Activated naive CD8-positive, alpha-beta T cell (primary cell): ENCODE results near the gene SNX1.

Experiments
- H3K27ac Mint-ChIP-seq: one replicate; pipeline ENCODE4 v1.8.0; 2021; ENCODE audit warnings: mixed read lengths
- H3K27me3 Mint-ChIP-seq: one replicate; pipeline ENCODE4 v1.8.0; 2021; ENCODE audit warnings: mixed read lengths
- H3K36me3 Mint-ChIP-seq: one replicate; pipeline ENCODE4 v1.8.0; 2021; ENCODE audit warnings: mixed read lengths
- H3K4me1 Mint-ChIP-seq: one replicate; pipeline ENCODE4 v1.8.0; 2021; ENCODE audit warnings: low read depth, mixed read lengths
- H3K4me3 Mint-ChIP-seq: one replicate; pipeline ENCODE4 v1.8.0; 2021; ENCODE audit warnings: mild to moderate bottlenecking, mixed read lengths
- H3K9me3 Mint-ChIP-seq: one replicate; pipeline ENCODE4 v1.8.0; 2021; ENCODE audit warnings: low read depth, mixed read lengths

SNX1 gene

DNA sequence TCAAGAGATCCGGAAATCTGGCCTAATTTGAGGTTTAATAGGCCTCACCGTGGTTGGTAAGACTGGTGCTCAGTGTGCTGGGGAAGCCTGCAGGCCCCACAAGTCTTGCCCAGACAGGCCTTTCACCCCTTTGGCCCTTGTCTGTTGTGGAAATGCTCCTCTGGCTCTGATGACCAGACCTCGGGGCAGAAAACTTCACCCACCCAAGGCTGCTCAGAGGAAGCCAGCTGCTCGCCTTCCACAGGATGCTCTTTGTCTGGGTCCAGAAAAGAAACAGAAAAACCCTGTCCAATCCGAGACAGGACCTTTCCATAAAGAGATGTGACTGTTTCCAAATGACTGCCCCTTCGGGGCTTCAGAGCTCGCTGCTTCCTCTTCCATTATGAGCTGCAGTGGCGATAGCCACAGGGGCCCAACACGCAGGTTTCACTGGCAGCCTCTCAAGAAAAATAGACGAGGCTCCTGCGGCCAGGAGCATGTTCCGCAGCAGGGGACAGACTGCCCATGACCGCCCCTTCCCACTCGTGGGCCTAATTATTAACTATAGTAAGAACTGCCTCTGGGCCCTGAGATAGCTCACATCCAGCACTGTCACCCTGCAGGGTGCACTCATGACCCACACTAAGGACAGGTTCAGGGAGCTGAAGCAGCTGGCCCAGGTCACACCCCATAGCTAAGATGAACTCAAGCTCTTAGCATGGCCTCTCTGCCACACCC lies 48.9 kb downstream of the SNX1 start:
- H3K27me3 Mint-ChIP-seq = no peaks in the 10 kb centered on the region
- no peak overlapping the region for H3K27ac Mint-ChIP-seq
- no peaks in the 10 kb centered on the region for H3K36me3 Mint-ChIP-seq
- no peak overlapping the region for H3K4me3 Mint-ChIP-seq
- H3K9me3 Mint-ChIP-seq = no peaks in the 10 kb centered on the region
- H3K4me1 Mint-ChIP-seq = peaks cover 5% of the 10 kb centered on the region

DNA sequence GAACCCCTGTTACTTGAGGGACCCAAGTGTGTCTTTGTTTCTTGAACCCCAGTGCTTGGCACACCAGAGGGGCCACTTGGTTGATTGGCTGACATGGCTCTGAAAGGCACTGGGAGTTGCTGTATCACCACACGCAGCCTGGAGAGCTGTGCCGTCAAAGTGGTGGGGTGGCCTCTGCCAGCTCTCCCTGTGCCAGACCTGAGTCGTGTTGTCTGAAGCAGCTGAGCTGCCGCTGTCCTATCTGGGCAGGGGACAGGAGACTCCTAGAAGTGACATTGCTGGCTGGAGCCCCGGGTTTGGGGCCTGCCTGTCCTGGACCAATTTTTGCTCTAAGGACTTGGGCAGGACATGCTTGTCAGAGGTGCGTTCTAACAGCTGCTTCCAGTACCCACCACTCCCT lies 50.3 kb downstream of the SNX1 start:
- peaks cover 10% of the 10 kb centered on the region for H3K4me1 Mint-ChIP-seq
- H3K36me3 Mint-ChIP-seq = no peaks in the 10 kb centered on the region
- no peak overlapping the region for H3K4me3 Mint-ChIP-seq
- H3K27me3 Mint-ChIP-seq = peaks cover 2% of the 10 kb centered on the region
- no peak overlapping the region for H3K27ac Mint-ChIP-seq
- H3K9me3 Mint-ChIP-seq = no peaks in the 10 kb centered on the region

DNA sequence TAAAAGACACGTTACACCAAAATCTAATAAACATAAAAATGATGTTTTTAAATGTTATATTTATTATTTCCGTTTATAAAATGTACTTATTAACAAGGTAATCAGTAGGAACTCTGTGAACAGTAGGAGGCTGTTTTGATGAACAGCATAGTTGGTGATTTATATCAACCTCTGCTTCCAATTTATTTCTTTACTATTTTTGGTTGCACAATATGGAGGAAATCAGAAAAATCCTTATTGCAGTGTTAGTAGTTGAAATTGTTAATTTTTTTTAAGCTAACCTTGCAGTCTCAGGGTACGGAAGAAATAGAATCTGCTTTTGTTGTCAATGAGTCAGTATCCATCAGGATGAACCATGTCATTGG lies 50.7 kb downstream of the SNX1 start:
- Mint-ChIP-seq H3K27me3 (peaks cover 2% of the 10 kb centered on the region), H3K36me3 (no peaks in the 10 kb centered on the region), H3K27ac (no peak overlapping the region), H3K4me1 (peaks cover 10% of the 10 kb centered on the region), H3K9me3 (no peaks in the 10 kb centered on the region), H3K4me3 (no peak overlapping the region)

DNA sequence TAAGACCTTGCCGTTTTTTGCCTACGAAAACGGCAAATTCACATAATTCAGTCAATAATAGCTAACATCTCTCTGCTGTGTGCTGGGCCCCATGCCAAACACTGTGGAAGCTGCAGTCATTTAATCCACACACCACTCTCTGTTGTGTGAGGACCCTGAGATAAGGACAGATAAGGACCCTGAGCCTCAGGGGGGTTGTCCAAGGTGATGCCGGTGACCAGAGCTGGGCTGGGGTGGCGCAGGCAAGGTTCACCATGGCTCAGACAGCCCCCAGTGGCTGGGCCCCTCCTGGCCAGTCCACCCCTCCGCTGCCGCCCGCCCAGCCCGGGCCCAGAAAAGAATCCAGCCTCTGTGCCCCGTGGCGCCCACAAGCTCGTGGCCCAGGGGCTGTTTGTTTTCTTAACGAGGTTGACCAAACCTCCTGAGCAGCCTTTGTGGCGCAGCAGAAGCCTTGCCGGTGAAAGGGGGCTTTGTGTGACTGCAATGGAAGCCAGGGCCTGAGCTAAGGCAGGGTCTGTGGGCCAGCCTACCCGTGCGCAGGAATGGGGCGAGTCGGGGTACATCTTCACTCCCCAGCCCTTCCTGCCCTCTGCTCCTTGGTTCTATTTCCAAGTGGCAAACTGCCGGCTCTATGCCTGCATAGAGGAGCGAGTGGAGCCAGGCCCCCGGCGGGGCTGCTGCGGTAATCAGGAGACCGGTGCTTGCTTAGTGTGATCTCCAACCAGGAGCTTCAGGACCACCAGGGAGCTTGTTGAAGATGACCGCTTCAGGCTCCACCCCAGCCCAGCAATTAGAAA lies 51.3 kb downstream of the SNX1 start:
- no peak overlapping the region for H3K4me3 Mint-ChIP-seq
- peaks cover 2% of the 10 kb centered on the region for H3K27me3 Mint-ChIP-seq
- H3K36me3 Mint-ChIP-seq = no peaks in the 10 kb centered on the region
- H3K27ac Mint-ChIP-seq = no peak overlapping the region
- H3K4me1 Mint-ChIP-seq = peaks cover 10% of the 10 kb centered on the region
- no peaks in the 10 kb centered on the region for H3K9me3 Mint-ChIP-seq

DNA sequence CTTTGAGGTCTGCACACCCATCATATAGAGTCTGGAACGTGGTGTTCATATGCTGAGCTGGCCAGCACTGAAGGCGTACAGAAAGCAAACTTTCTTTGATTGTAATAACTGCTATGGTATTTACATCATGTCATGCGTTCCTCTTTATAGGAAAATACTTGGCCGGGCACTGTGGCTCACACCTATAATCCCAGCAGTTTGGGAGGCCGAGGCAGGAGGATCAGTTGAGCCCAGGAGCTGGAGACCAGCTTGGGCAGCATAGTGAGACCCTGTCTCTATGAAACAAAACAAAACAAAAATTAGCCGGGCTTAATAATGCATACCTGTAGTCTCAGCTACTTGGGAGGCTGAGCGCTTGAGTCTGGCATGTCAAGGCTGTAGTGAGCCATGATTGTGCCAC lies 52.4 kb downstream of the SNX1 start:
- H3K9me3 Mint-ChIP-seq = no peaks in the 10 kb centered on the region
- H3K4me1 Mint-ChIP-seq = peaks cover 17% of the 10 kb centered on the region
- H3K36me3 Mint-ChIP-seq = no peaks in the 10 kb centered on the region
- H3K4me3 Mint-ChIP-seq = no peak overlapping the region
- H3K27me3 Mint-ChIP-seq = peaks cover 2% of the 10 kb centered on the region
- no peak overlapping the region for H3K27ac Mint-ChIP-seq

DNA sequence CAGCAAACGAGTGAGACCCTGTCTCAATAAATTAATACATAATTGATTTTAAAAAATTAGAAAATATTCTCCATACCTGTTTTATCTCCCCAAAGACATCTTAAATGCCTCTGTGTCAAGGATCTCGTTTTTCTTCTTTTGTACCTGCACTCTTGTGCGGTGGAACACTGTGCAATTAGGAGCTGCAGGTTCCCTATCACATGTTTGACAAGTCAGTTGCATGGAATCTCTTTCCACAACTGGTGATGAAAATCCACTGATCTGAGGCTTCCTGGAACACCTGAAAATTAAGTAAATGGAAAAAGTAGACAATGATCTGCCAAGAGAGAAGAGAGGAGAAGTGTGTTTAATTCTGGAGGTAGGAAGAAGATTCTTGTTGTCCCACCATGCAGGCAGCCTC lies 52.8 kb downstream of the SNX1 start:
- H3K4me1 Mint-ChIP-seq = peaks cover 21% of the 10 kb centered on the region
- H3K36me3 Mint-ChIP-seq = no peaks in the 10 kb centered on the region
- H3K27ac Mint-ChIP-seq = no peak overlapping the region
- H3K4me3 Mint-ChIP-seq = no peak overlapping the region
- H3K27me3 Mint-ChIP-seq = peaks cover 2% of the 10 kb centered on the region
- H3K9me3 Mint-ChIP-seq = no peaks in the 10 kb centered on the region

DNA sequence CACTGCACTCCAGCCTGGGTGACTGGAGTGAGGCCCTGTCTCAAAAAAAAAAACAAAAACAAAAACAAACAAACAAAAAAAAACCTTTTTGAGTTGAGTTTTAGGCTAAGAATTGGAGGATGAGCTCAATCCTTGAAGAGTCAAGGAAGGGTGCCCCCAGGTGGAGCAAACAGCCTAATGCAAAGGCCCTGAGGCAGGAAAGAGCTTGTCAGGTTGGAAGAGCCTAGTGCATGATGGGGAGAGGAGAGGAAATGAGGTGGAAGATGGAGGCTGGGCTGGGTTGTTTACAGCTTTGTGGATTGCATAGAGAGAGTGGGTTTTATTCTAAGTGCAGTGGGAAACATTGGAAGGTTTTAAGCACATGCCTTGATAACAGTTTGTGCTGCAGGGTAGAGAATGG lies 53.6 kb downstream of the SNX1 start:
- peak overlapping the region; percentile 6 for H3K4me3 Mint-ChIP-seq
- no peaks in the 10 kb centered on the region for H3K36me3 Mint-ChIP-seq
- no peaks in the 10 kb centered on the region for H3K9me3 Mint-ChIP-seq
- peaks cover 2% of the 10 kb centered on the region for H3K27me3 Mint-ChIP-seq
- peaks cover 22% of the 10 kb centered on the region for H3K4me1 Mint-ChIP-seq
- H3K27ac Mint-ChIP-seq = no peak overlapping the region

DNA sequence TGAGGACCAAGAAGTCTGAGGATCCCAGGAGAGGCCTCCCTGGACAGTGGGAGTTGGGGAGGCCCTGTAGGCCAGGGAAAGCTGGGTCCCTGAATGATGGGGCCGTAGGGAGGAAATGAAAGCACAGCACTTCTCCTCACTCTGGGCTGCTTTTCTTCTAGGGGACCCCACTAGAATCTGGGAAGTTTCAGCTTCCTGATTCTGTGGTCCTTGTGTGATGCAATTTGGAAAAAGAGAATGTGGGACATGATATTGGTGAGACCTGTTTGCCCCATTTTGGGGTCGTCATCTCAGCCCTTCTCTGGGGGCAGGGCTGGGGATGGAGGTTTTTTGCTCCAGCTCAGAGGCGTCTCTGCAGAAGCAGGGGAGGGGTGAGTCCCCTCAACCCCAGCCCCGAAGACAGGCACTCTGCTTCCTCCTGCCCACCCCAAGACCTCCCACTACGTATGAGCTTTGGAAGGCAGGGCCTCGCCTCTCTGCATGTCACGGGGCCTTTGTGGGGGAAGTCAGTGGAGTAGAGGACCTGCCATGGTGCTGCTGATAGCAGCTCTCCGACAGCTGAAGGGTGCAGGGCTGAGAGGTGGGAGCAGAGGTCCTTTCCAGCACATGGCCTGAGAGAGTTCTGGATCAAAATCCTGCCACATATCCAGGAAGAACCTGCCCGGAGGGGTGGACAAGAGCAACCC lies 54.3 kb downstream of the SNX1 start:
- Mint-ChIP-seq H3K9me3 (no peaks in the 10 kb centered on the region), H3K4me1 (peaks cover 22% of the 10 kb centered on the region), H3K27me3 (peaks cover 2% of the 10 kb centered on the region), H3K36me3 (no peaks in the 10 kb centered on the region), H3K27ac (no peak overlapping the region), H3K4me3 (no peak overlapping the region)

DNA sequence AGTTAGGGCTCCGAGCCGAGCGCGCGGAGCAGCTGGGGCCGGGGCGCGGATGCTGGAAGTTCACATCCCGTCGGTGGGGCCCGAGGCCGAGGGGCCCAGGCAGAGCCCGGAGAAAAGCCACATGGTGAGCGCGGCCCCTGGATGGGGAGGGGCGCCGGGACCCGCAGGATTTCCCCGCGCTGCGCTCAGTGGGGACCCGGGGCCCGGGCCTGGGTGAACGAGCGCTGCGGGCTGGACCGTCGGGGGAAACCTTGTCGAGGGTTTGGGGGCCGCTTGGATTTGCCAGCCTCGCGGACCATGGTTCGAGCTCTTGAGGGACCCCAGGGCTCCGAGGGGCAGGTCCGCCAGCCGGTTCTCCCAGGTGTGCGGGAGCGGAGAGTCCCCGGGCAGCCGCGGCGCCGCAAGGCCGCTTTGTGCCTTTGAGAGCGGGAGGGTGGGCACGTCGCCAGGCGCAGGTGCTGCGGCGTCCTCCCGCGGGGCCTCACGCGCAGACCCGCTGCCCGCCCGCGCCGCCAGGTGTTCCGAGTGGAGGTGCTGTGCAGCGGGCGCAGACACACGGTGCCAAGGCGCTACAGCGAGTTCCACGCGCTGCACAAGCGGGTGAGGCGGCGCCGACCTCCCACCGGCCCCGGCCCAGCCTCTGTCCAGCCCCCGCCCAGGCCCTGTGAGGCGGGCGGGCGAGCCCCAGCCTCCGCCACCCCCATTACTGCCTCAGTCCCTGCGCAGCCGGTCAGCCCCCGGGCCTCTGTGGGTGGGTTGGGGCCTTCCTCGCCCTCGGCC lies 56.1 kb downstream of the SNX1 start, which contains the start of gene SNX22:
Gene SNX22, plus strand, starts transcription at position 5 of the 780 bp plus-strand sequence. Its CDS starts 45 bp downstream, at position 50.
- peak within 1 kb of the TSS; percentile 82 for H3K4me3 Mint-ChIP-seq
- peaks cover 22% of the 10 kb centered on the region for H3K4me1 Mint-ChIP-seq

DNA sequence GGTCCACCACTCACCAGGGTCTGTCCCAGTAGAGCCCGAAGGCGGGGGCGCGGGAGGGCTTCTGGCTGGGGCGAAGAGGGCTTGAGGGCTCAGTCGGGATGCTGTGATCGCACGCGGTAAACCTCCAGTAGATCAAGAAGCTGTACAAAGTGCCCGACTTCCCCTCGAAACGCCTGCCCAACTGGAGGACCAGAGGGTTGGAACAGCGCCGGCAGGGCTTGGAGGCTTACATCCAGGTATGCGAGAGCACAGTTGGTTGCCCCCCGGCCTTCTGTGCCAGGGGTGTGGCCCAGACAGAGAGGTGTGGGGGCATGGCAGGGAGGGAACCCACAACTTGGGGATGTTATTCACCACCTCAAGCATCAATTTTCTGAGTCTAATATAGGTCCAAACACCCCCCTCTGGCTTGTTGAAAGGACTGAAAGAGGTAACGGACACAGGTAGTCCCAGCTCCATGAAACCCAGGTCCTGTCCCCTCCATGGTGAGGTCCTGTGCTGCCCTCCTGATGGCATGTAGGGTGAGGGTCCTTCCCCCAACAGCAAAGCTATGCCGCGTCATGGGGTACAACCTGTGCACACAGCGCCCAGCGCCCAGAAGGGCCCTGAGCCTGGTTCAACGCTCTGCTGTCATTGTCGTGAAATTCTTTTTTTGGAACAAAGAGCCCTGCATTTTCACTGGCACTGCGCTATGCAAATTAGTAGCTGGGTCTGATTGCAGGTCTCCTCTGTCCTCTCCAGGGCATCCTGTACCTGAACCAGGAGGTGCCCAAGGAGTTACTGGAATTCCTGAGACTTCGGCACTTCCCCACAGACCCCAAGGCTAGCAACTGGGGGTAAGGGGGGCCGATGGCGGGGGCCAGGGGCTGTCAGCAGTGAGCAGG lies 57.0 kb downstream of the SNX1 start:
- no peaks in the 10 kb centered on the region for H3K9me3 Mint-ChIP-seq
- H3K4me1 Mint-ChIP-seq = peaks cover 22% of the 10 kb centered on the region
- H3K4me3 Mint-ChIP-seq = peak overlapping the region; percentile 52
- no peaks in the 10 kb centered on the region for H3K36me3 Mint-ChIP-seq
- H3K27me3 Mint-ChIP-seq = peaks cover 2% of the 10 kb centered on the region
- no peak overlapping the region for H3K27ac Mint-ChIP-seq

More for the DNA sequence above, 56.1 kb downstream of the SNX1 start, which contains the start of gene SNX22:
- Mint-ChIP-seq H3K36me3 (no peaks in the 10 kb centered on the region), H3K27ac (no peak within 1 kb of the TSS), H3K27me3 (peaks cover 2% of the 10 kb centered on the region), H3K9me3 (no peaks in the 10 kb centered on the region)

DNA sequence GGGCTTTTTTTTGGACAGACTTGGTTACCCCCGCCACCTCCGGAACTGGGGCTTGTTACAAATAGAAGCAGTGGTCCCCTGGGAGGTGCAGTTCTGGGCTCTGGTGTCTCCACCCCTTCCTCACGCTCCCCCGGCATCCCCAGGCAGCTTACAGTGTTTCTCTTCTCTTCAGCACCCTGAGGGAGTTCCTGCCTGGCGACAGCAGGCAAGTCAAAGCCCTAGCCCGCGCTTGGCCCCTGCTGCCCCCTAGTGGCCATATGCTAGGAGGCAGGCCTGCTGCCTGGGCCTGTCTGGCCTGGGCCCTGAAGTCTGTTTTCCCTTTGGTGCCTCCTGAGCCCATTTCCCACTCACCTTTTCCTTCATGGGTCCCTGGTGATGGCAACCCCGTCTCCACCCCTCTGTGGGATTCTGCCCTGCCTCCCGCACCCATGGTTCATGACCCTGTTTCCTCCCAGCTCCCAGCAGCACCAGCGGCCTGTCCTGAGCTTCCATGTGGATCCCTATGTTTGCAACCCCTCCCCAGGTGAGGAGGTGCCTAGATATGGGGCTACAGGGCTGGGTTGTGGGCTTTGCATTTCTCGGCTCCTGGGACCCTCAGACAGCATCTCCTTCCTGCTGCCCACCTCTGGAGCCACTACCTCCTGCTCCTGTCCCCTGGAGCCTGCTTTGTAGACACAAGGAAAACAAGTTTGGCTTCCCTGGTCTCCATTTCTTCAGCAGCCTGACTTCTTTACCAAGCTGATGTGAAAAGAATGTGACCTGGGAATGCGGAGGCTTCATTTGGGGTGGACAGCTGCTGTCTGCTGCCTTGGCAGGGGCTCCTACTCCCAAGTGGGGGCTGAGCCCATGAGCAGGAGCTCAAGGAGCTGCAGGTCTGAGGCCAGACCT lies 57.9 kb downstream of the SNX1 start:
- Mint-ChIP-seq H3K4me1 (peaks cover 30% of the 10 kb centered on the region), H3K36me3 (peaks cover 3% of the 10 kb centered on the region), H3K27me3 (peaks cover 2% of the 10 kb centered on the region), H3K9me3 (no peaks in the 10 kb centered on the region), H3K4me3 (peak overlapping the region; percentile 80), H3K27ac (peak overlapping the region; percentile 46)

DNA sequence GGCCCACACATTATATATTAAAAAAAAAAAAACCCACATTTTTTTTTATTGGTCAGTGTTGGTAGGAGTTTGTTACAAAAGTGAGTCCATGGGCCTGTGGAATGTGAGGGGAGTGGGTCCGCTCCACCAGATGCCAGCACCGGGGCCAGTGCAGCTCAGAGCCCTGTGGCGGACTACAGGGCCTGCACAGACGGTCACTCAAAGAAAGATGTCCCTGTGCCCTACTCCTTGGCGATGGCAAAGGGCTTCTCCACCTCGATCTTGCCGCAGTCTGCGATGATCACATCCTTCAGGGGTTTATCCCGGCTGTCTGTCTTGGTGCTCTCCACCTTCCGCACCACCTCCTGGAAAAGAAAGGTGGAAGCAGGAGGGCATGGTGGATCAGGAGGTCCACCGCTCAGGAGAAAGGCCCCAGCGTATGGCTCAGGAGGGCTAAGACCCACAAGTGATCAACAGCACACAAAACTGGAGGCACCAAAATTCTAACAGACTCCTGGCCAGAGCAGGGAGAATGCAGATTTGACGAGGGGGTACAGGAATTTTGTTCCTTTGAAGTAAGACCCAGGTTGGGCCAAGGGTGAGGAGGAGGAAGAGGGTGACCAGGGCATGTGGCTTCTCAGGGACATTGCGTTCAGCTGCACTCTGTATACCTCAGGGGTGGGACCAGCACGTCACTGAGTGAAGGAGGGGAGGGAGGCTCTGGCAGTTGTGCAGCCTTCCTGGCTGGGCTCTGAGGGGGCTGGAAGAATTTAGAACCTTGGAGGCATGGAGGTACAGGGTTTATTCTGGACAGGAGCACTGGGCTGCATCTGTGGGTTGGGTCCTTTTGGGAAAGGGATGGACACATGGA lies 60.2 kb downstream of the SNX1 start:
- Mint-ChIP-seq H3K4me3 (no peak overlapping the region), H3K27ac (no peak overlapping the region), H3K9me3 (no peaks in the 10 kb centered on the region), H3K27me3 (no peaks in the 10 kb centered on the region), H3K36me3 (peaks cover 8% of the 10 kb centered on the region), H3K4me1 (peaks cover 34% of the 10 kb centered on the region)
